ENCODE measurements around the gene RNF130.

RNF130 gene

GRCh38 chr5:180082633-180083420 lies 11.3 kb upstream of the RNF130 start:
- Mint-ChIP-seq H3K27ac (no peak overlapping the region), H3K4me3 (no peak overlapping the region), H3K4me1 (ENCODE audit: low read depth) (peaks cover 6% of the 10 kb centered on the region), H3K9me3 (no peaks in the 10 kb centered on the region), H3K36me3 (ENCODE audit: low read depth) (no peaks in the 10 kb centered on the region), H3K27me3 (ENCODE audit: low read depth) (peaks cover 18% of the 10 kb centered on the region)

- Mint-ChIP-seq H3K27me3 (ENCODE audit: low read depth) (peaks cover 18% of the 10 kb centered on the region), H3K4me1 (ENCODE audit: low read depth) (peaks cover 5% of the 10 kb centered on the region), H3K4me3 (no peak overlapping the region), H3K36me3 (ENCODE audit: low read depth) (no peaks in the 10 kb centered on the region), H3K9me3 (no peaks in the 10 kb centered on the region), H3K27ac (no peak overlapping the region)
These were observed 9.9 kb upstream of the RNF130 start for GRCh38 chr5:180081481-180081880.

GRCh38 chr5:180080486-180081280 lies 9.1 kb upstream of the RNF130 start:
- Mint-ChIP-seq H3K27me3 (ENCODE audit: low read depth) (peaks cover 18% of the 10 kb centered on the region), H3K27ac (no peak overlapping the region), H3K4me1 (ENCODE audit: low read depth) (peaks cover 1% of the 10 kb centered on the region), H3K36me3 (ENCODE audit: low read depth) (no peaks in the 10 kb centered on the region), H3K4me3 (no peak overlapping the region), H3K9me3 (no peaks in the 10 kb centered on the region)

GRCh38 chr5:180079702-180080466 lies 8.3 kb upstream of the RNF130 start:
- H3K4me3 Mint-ChIP-seq = no peak overlapping the region
- H3K9me3 Mint-ChIP-seq = no peaks in the 10 kb centered on the region
- no peak overlapping the region for H3K27ac Mint-ChIP-seq
- H3K27me3 Mint-ChIP-seq (ENCODE audit: low read depth) = peaks cover 18% of the 10 kb centered on the region
- H3K4me1 Mint-ChIP-seq (ENCODE audit: low read depth) = no peaks in the 10 kb centered on the region
- no peaks in the 10 kb centered on the region for H3K36me3 Mint-ChIP-seq (ENCODE audit: low read depth)

- peaks cover 5% of the 10 kb centered on the region for H3K9me3 Mint-ChIP-seq
- H3K4me1 Mint-ChIP-seq (ENCODE audit: low read depth) = no peaks in the 10 kb centered on the region
- no peak overlapping the region for H3K4me3 Mint-ChIP-seq
- H3K36me3 Mint-ChIP-seq (ENCODE audit: low read depth) = no peaks in the 10 kb centered on the region
- H3K27ac Mint-ChIP-seq = no peak overlapping the region
- H3K27me3 Mint-ChIP-seq (ENCODE audit: low read depth) = peaks cover 31% of the 10 kb centered on the region
These were observed 6.8 kb upstream of the RNF130 start for GRCh38 chr5:180078348-180078747.

GRCh38 chr5:180077594-180078284 lies 6.2 kb upstream of the RNF130 start:
- H3K27me3 Mint-ChIP-seq (ENCODE audit: low read depth) = peaks cover 34% of the 10 kb centered on the region
- H3K4me1 Mint-ChIP-seq (ENCODE audit: low read depth) = peaks cover 2% of the 10 kb centered on the region
- no peaks in the 10 kb centered on the region for H3K36me3 Mint-ChIP-seq (ENCODE audit: low read depth)
- H3K9me3 Mint-ChIP-seq = peaks cover 7% of the 10 kb centered on the region
- no peak overlapping the region for H3K4me3 Mint-ChIP-seq
- H3K27ac Mint-ChIP-seq = no peak overlapping the region

- peaks cover 38% of the 10 kb centered on the region for H3K27me3 Mint-ChIP-seq (ENCODE audit: low read depth)
- no peak overlapping the region for H3K27ac Mint-ChIP-seq
- H3K36me3 Mint-ChIP-seq (ENCODE audit: low read depth) = peaks cover 1% of the 10 kb centered on the region
- H3K9me3 Mint-ChIP-seq = peaks cover 11% of the 10 kb centered on the region
- H3K4me3 Mint-ChIP-seq = no peak overlapping the region
- peaks cover 8% of the 10 kb centered on the region for H3K4me1 Mint-ChIP-seq (ENCODE audit: low read depth)
These were observed 4.1 kb upstream of the RNF130 start for GRCh38 chr5:180075703-180076102.

- H3K27me3 Mint-ChIP-seq (ENCODE audit: low read depth) = peaks cover 40% of the 10 kb centered on the region
- peaks cover 1% of the 10 kb centered on the region for H3K36me3 Mint-ChIP-seq (ENCODE audit: low read depth)
- H3K4me1 Mint-ChIP-seq (ENCODE audit: low read depth) = peaks cover 10% of the 10 kb centered on the region
- H3K4me3 Mint-ChIP-seq = no peak overlapping the region
- H3K27ac Mint-ChIP-seq = no peak overlapping the region
- H3K9me3 Mint-ChIP-seq = peaks cover 11% of the 10 kb centered on the region
These were observed 2.9 kb upstream of the RNF130 start for GRCh38 chr5:180074462-180074861.

- peaks cover 1% of the 10 kb centered on the region for H3K36me3 Mint-ChIP-seq (ENCODE audit: low read depth)
- H3K9me3 Mint-ChIP-seq = peaks cover 11% of the 10 kb centered on the region
- peak overlapping the region; percentile 55 for H3K4me3 Mint-ChIP-seq
- peaks cover 47% of the 10 kb centered on the region for H3K27me3 Mint-ChIP-seq (ENCODE audit: low read depth)
- no peak overlapping the region for H3K27ac Mint-ChIP-seq
- H3K4me1 Mint-ChIP-seq (ENCODE audit: low read depth) = peaks cover 10% of the 10 kb centered on the region
These were observed 997 bp upstream of the RNF130 start for GRCh38 chr5:180072556-180072955.

GRCh38 chr5:180072256-180072548 lies 643 bp upstream of the RNF130 start:
- no peak overlapping the region for H3K27ac Mint-ChIP-seq
- H3K36me3 Mint-ChIP-seq (ENCODE audit: low read depth) = peaks cover 1% of the 10 kb centered on the region
- peaks cover 50% of the 10 kb centered on the region for H3K27me3 Mint-ChIP-seq (ENCODE audit: low read depth)

GRCh38 chr5:180070756-180071530 lies 616 bp downstream of the RNF130 start:
- peak overlapping the region; percentile 78 for H3K4me3 Mint-ChIP-seq
- H3K9me3 Mint-ChIP-seq = peaks cover 11% of the 10 kb centered on the region
- peaks cover 1% of the 10 kb centered on the region for H3K36me3 Mint-ChIP-seq (ENCODE audit: low read depth)
- H3K4me1 Mint-ChIP-seq (ENCODE audit: low read depth) = peaks cover 10% of the 10 kb centered on the region
- H3K27me3 Mint-ChIP-seq (ENCODE audit: low read depth) = peaks cover 52% of the 10 kb centered on the region
- H3K27ac Mint-ChIP-seq = no peak overlapping the region

More at GRCh38 chr5:180072256-180072548, 643 bp upstream of the RNF130 start:
- Mint-ChIP-seq H3K4me1 (ENCODE audit: low read depth) (peaks cover 10% of the 10 kb centered on the region), H3K4me3 (peak overlapping the region; percentile 55), H3K9me3 (peaks cover 11% of the 10 kb centered on the region)

- peaks cover 11% of the 10 kb centered on the region for H3K9me3 Mint-ChIP-seq
- H3K4me3 Mint-ChIP-seq = peak overlapping the region; percentile 26
- peaks cover 1% of the 10 kb centered on the region for H3K36me3 Mint-ChIP-seq (ENCODE audit: low read depth)
- no peak overlapping the region for H3K27ac Mint-ChIP-seq
- H3K4me1 Mint-ChIP-seq (ENCODE audit: low read depth) = peaks cover 10% of the 10 kb centered on the region
- H3K27me3 Mint-ChIP-seq (ENCODE audit: low read depth) = peaks cover 52% of the 10 kb centered on the region
These were observed 1.8 kb downstream of the RNF130 start for GRCh38 chr5:180069589-180070247.

GRCh38 chr5:180068519-180069090 lies 3.0 kb downstream of the RNF130 start:
- Mint-ChIP-seq H3K4me1 (ENCODE audit: low read depth) (peaks cover 10% of the 10 kb centered on the region), H3K27ac (no peak overlapping the region), H3K9me3 (peaks cover 8% of the 10 kb centered on the region), H3K4me3 (no peak overlapping the region), H3K27me3 (ENCODE audit: low read depth) (peaks cover 42% of the 10 kb centered on the region), H3K36me3 (ENCODE audit: low read depth) (peaks cover 1% of the 10 kb centered on the region)

All from T-helper 1 cell treated with Interleukin-12 subunit alpha and Interleukin-12 subunit beta and Interleukin-4 antibody, amounts not matched to agents 30 μg/mL and 1 μg/mL, for 36 hours (primary cell).